NCI-H1417 (cell line): Measurements from ENCODE around the gene CCL14.
"Not testable (repeated sequence)": the region's sequence is repeated elsewhere in the genome, so short reads cannot be mapped to it uniquely, and the experiment has no call there.

Source experiments
- DNase-seq, 3 experiments: peaks; one replicate each; lab custom pipeline; 2025; lab: John Stamatoyannopoulos, UW

The CCL14 gene

DNA sequence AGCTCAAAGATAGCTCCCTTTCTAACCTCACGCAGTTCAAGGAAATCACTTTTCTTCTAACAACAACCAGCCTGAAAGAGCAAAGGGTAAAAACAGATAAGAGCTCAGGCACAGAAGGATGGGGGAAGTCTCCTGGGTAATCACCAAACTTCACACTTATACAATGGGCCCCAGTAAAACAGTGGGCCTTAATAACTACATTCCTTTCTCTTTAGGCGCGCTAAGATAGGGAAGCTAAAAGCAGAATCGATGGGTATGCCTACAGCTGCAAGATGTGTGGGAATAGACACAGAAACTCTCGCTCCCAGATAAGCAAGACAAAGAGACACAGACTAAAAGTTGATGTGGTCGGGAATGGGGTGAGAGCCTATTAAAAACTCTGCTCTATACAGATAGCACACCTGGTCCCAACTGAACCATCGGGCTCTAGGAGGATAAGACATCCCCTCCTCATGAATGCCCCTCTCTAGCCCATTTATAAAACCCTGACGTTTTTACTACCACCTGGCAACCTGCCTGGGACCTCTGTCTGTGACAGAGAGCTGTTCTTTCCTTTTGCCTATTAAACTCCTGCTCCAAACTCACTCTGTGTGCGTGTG lies 43.8 kb downstream of the CCL14 start:
- no peak for DNase-seq

DNA sequence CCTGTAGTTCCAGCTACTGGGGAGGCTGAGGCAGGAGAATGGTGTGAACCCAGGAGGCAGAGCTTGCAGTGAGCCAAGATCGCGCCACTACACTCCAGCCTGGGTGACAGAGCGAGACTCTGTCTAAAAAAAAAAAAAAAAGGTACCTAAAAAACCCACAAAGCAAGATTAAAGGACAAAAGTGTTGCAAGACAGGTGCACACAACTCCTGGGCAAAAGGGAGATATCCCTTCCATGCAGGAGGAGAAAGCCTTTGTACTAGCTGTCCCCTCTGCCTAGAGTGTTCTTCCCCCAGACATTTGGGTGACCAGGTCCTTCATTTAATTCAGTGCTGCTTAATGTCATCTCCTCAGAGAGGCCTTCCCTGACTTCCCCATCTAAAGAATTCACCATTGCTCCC lies 48.0 kb downstream of the CCL14 start:
- DNase-seq: not testable (repeated sequence)

- no peak for DNase-seq
Observed at GRCh38 chr17:35936063-35936462, 50.5 kb downstream of the CCL14 start.

- no peak for DNase-seq
Observed at GRCh38 chr17:35934760-35935159, 51.8 kb downstream of the CCL14 start.
